Skin of body (tissue), 2 donors: ENCODE measurements around the gene HNF1A. TPM values are rescaled to one million over a fixed set of nuclear protein-coding genes. Genes with fewer than 3 reads are reported as not detected.
A peak's percentile ranks its signal among the peaks of the same experiment; 100 is the strongest.
"Not testable (repeated sequence)": the region's sequence is repeated elsewhere in the genome, so short reads cannot be mapped to it uniquely, and the experiment has no call there.

ENCODE experiments used
- DNase-seq: peaks from one replicate; lab custom pipeline; 2025; lab: John Stamatoyannopoulos, UW
- total RNA-seq: library from RNA; depleted of rRNA; stranded (reverse); fragments of >200 nt; gene quantifications from one replicate; pipeline ENCODE4 v1.2.3, GENCODE V29; 2014

The HNF1A gene
- total RNA-seq = not detected

- no peak for DNase-seq
Observed at GRCh38 chr12:120978296-120979219, at the start of gene HNF1A. TSS of gene HNF1A (plus strand) at chr12:120978543. CDS start at chr12:120978769, 226 bp downstream.

- peak; percentile 19 for DNase-seq
Observed at GRCh38 chr12:120928864-120929652, 49.3 kb upstream of the HNF1A start.

- no peak for DNase-seq
Observed at GRCh38 chr12:120930032-120930431, 48.3 kb upstream of the HNF1A start.

- DNase-seq = no peak
Observed at GRCh38 chr12:120932058-120932457, 46.3 kb upstream of the HNF1A start.

- DNase-seq = no peak
Observed at GRCh38 chr12:120932956-120933526, 45.3 kb upstream of the HNF1A start.

GRCh38 chr12:120933786-120934185 is 44.6 kb upstream of the HNF1A start:
- no peak for DNase-seq

- DNase-seq = no peak
Observed at GRCh38 chr12:120936197-120936596, 42.1 kb upstream of the HNF1A start.

- DNase-seq = no peak
Observed at GRCh38 chr12:120938496-120938895, 39.8 kb upstream of the HNF1A start.

GRCh38 chr12:120939523-120939922 is 38.8 kb upstream of the HNF1A start:
- DNase-seq = no peak

- no peak for DNase-seq
Observed at GRCh38 chr12:120940006-120940405, 38.3 kb upstream of the HNF1A start.

- no peak for DNase-seq
Observed at GRCh38 chr12:120940799-120941198, 37.5 kb upstream of the HNF1A start.

- no peak for DNase-seq
Observed at GRCh38 chr12:120941412-120941811, 36.9 kb upstream of the HNF1A start.

- no peak for DNase-seq
Observed at GRCh38 chr12:120941846-120942405, 36.4 kb upstream of the HNF1A start.

GRCh38 chr12:120943482-120943881 is 34.9 kb upstream of the HNF1A start:
- no peak for DNase-seq

GRCh38 chr12:120944645-120945217 is 33.6 kb upstream of the HNF1A start:
- no peak for DNase-seq

- not testable (repeated sequence) for DNase-seq
Observed at GRCh38 chr12:120945516-120945915, 32.8 kb upstream of the HNF1A start.

- not testable (repeated sequence) for DNase-seq
Observed at GRCh38 chr12:120950260-120950799, 28.0 kb upstream of the HNF1A start.

- no peak for DNase-seq
Observed at GRCh38 chr12:120950807-120951206, 27.5 kb upstream of the HNF1A start.

- no peak for DNase-seq
Observed at GRCh38 chr12:120955232-120955631, 23.1 kb upstream of the HNF1A start.

GRCh38 chr12:120956579-120957300 is 21.6 kb upstream of the HNF1A start:
- no peak for DNase-seq
